ENCODE data around the gene OLFM1.

The OLFM1 gene

GRCh38 chr9:135099574-135099973 is 12.1 kb downstream of the OLFM1 start:
- DNase-seq (ENCODE audit: low spot score) (no peak), ATAC-seq (ENCODE audit: low read depth) (no peak)
- no peak for TF ChIP-seq CTCF (IDR thresholded peaks at IDR 0.05; ENCODE audit: poor library complexity, severe bottlenecking)
- no peaks in the 10 kb centered on the region for H3K9me3 ChIP-seq (ENCODE audit: severe bottlenecking)
- peaks cover 54% of the 10 kb centered on the region for H3K27me3 ChIP-seq (ENCODE audit: insufficient read depth, poor library complexity, severe bottlenecking)
- no peak overlapping the region for H3K27ac ChIP-seq (ENCODE audit: poor library complexity, severe bottlenecking)
- H3K36me3 ChIP-seq (ENCODE audit: low read depth) = no peaks in the 10 kb centered on the region
- H3K4me1 ChIP-seq (ENCODE audit: insufficient read depth, poor library complexity, severe bottlenecking) = no peaks in the 10 kb centered on the region
- H3K4me3 ChIP-seq (ENCODE audit: severe bottlenecking) = no peak overlapping the region

DNA sequence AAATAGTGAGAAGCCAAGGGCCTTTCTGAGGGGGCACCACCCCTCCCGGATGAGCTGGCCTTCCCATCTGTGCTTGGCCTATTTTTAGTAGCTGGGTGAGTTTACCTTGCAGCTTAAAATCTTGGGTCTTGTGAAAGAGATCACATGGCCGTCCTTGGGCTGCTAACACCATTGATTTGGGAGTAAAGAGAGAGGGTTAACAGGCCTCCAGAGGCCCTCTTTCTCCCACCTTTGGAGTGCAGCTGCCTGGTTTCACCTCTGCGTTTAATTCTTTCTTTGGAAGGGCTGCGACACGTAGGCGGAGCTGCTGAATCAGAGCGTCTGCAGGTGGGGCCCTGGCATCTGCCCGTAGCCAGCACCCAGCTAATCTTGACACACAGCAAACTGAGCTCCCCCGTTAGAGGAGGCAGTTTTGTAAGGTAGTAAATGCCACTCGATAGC is 12.8 kb downstream of the OLFM1 start:
- DNase-seq (ENCODE audit: low spot score) = no peak
- no peak for TF ChIP-seq CTCF (IDR thresholded peaks at IDR 0.05; ENCODE audit: poor library complexity, severe bottlenecking)
- Histone ChIP-seq H3K27me3 (ENCODE audit: insufficient read depth, poor library complexity, severe bottlenecking) (peaks cover 61% of the 10 kb centered on the region), H3K9me3 (ENCODE audit: severe bottlenecking) (no peaks in the 10 kb centered on the region), H3K27ac (ENCODE audit: poor library complexity, severe bottlenecking) (no peak overlapping the region), H3K4me3 (ENCODE audit: severe bottlenecking) (no peak overlapping the region), H3K36me3 (ENCODE audit: low read depth) (no peaks in the 10 kb centered on the region), H3K4me1 (ENCODE audit: insufficient read depth, poor library complexity, severe bottlenecking) (no peaks in the 10 kb centered on the region)
- ATAC-seq (ENCODE audit: low read depth) = no peak

DNA sequence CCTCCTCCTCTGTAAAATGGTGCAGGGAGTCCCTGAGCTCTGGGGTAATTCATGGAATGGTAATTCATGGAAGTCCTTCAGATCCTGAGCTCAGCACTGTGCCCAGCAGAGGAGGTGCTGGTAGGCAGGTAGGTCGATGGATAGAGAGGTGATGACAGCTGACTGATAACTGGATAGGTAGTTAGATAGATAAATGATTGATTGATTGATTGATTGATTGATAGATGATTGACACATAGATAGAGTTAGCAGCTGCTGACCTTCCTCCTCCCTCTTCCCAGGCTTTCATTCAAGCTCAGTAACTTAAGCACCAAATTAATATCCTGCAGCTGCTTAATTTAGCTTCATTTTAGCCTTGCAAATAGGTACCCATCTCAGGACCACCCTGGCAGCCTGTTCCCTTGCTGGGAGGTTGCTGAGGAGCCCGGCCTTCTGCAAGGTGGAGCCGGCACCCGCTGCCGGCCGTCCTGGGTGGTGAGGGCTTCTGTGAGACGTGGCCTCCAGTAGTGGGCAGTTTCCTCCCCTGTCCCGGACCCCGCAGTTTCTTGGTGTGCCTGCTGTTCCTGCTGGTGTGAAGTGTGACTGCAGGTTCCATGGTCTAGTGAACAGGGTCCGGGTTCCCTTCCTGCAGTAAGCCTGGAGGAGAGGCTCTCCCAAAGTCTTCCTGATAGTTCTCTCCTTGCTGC is 13.4 kb downstream of the OLFM1 start:
- peaks cover 67% of the 10 kb centered on the region for H3K27me3 ChIP-seq (ENCODE audit: insufficient read depth, poor library complexity, severe bottlenecking)
- no peaks in the 10 kb centered on the region for H3K4me1 ChIP-seq (ENCODE audit: insufficient read depth, poor library complexity, severe bottlenecking)
- DNase-seq (ENCODE audit: low spot score) (no peak), ATAC-seq (ENCODE audit: low read depth) (no peak)
- no peaks in the 10 kb centered on the region for H3K36me3 ChIP-seq (ENCODE audit: low read depth)
- H3K4me3 ChIP-seq (ENCODE audit: severe bottlenecking) = no peak overlapping the region
- no peaks in the 10 kb centered on the region for H3K9me3 ChIP-seq (ENCODE audit: severe bottlenecking)
- no peak for TF ChIP-seq CTCF (IDR thresholded peaks at IDR 0.05; ENCODE audit: poor library complexity, severe bottlenecking)
- H3K27ac ChIP-seq (ENCODE audit: poor library complexity, severe bottlenecking) = no peak overlapping the region

DNA sequence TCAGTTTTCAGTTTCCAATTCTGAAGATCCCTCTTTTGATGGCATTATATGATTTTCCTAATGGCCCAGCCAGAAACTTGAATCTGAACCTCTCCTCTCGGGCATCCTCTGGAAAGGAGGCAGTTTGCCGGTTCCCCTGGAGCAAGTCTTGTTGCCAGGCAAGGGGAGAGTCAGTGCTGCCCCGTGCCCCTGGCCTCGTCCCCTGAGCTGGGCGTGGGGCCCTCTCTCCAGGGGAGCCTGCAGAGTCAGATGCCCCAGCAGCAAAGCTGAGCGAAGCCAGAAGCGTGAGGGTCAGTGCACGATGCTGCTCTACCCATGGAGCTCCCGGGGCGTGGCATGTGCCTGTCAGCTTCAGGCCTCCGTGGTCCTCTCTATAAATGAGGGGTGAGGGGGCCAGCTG is 14.0 kb downstream of the OLFM1 start:
- Histone ChIP-seq H3K27ac (ENCODE audit: poor library complexity, severe bottlenecking) (no peak overlapping the region), H3K4me1 (ENCODE audit: insufficient read depth, poor library complexity, severe bottlenecking) (no peaks in the 10 kb centered on the region), H3K9me3 (ENCODE audit: severe bottlenecking) (no peaks in the 10 kb centered on the region), H3K4me3 (ENCODE audit: severe bottlenecking) (no peak overlapping the region), H3K27me3 (ENCODE audit: insufficient read depth, poor library complexity, severe bottlenecking) (peaks cover 70% of the 10 kb centered on the region), H3K36me3 (ENCODE audit: low read depth) (no peaks in the 10 kb centered on the region)
- no peak for ATAC-seq (ENCODE audit: low read depth)
- no peak for TF ChIP-seq CTCF (IDR thresholded peaks at IDR 0.05; ENCODE audit: poor library complexity, severe bottlenecking)
- DNase-seq (ENCODE audit: low spot score) = no peak

- no peaks in the 10 kb centered on the region for H3K36me3 ChIP-seq (ENCODE audit: low read depth)
- H3K27me3 ChIP-seq (ENCODE audit: insufficient read depth, poor library complexity, severe bottlenecking) = peaks cover 69% of the 10 kb centered on the region
Observed at GRCh38 chr9:135101926-135102325, 14.5 kb downstream of the OLFM1 start.

More at GRCh38 chr9:135101926-135102325, 14.5 kb downstream of the OLFM1 start:
- H3K4me1 ChIP-seq (ENCODE audit: insufficient read depth, poor library complexity, severe bottlenecking) = no peaks in the 10 kb centered on the region
- H3K9me3 ChIP-seq (ENCODE audit: severe bottlenecking) = no peaks in the 10 kb centered on the region
- DNase-seq (ENCODE audit: low spot score) (no peak), ATAC-seq (ENCODE audit: low read depth) (no peak)
- H3K4me3 ChIP-seq (ENCODE audit: severe bottlenecking) = no peak overlapping the region
- no peak for TF ChIP-seq CTCF (IDR thresholded peaks at IDR 0.05; ENCODE audit: poor library complexity, severe bottlenecking)
- H3K27ac ChIP-seq (ENCODE audit: poor library complexity, severe bottlenecking) = no peak overlapping the region

Data from RWPE2 (cell line).